AG10803 (cell line): ENCODE data around the gene CRB2.

Source experiments
- DNase-seq: peaks from one replicate; pipeline ENCODE4 v3.0.0; 2010; ENCODE audit warnings: low read depth
- H3K4me3 ChIP-seq: 2 replicates; pipeline ENCODE4 v1.5.1; 2011; ENCODE audit warnings: mild to moderate bottlenecking, low read length, control low read depth
- CTCF ChIP-seq: conservative IDR thresholded peaks from 2 replicates; pipeline ENCODE4 v1.5.1; 2011; ENCODE audit warnings: mild to moderate bottlenecking, low read length, control low read depth, inconsistent platforms

CRB2 gene

GRCh38 chr9:123321616-123322272 lies 34.3 kb upstream of the CRB2 start:
- DNase-seq = no peak
- no peak for TF ChIP-seq CTCF
- no peak overlapping the region for H3K4me3 ChIP-seq

GRCh38 chr9:123322273-123323195 lies 33.5 kb upstream of the CRB2 start:
- no peak overlapping the region for H3K4me3 ChIP-seq
- TF ChIP-seq CTCF = no peak
- DNase-seq = no peak

- no peak for DNase-seq
- no peak overlapping the region for H3K4me3 ChIP-seq
- no peak for TF ChIP-seq CTCF
Observed at GRCh38 chr9:123323196-123324013, 32.6 kb upstream of the CRB2 start.

- H3K4me3 ChIP-seq = no peak overlapping the region
- DNase-seq = no peak
- no peak for TF ChIP-seq CTCF
Observed at GRCh38 chr9:123324767-123325183, 31.2 kb upstream of the CRB2 start.

GRCh38 chr9:123326187-123326586 lies 29.8 kb upstream of the CRB2 start:
- no peak for DNase-seq
- H3K4me3 ChIP-seq = no peak overlapping the region
- no peak for TF ChIP-seq CTCF

GRCh38 chr9:123326662-123327093 lies 29.3 kb upstream of the CRB2 start:
- no peak for TF ChIP-seq CTCF
- no peak overlapping the region for H3K4me3 ChIP-seq
- DNase-seq = peak; percentile 13
